H1 (cell line): ENCODE data around the gene TAPBPL. TPM values are rescaled to one million over a fixed set of nuclear protein-coding genes. Genes with fewer than 3 reads are reported as not detected.

Experiments used
- CTCF ChIA-PET: fragments of 300-600 bp; sonication (Branson Sonifier 250); formaldehyde crosslinking; loops from one replicate; lab custom pipeline; 2021; ENCODE audit not compliant: partially characterized antibody; lab: Charles Lee
- POLR2A ChIA-PET: fragments of 300-600 bp; sonication (Branson Sonifier 250); formaldehyde crosslinking; loops from one replicate; lab custom pipeline; 2021; ENCODE audit warnings: inconsistent platforms; ENCODE audit not compliant: partially characterized antibody; lab: Charles Lee
- DNase-seq, 2 experiments: peaks; one replicate each; pipeline versions ENCODE4 v3.0.0 to v3.0.0-alpha.2; 2010 to 2022; ENCODE audit warnings: low spot score in 2 of 2, low read depth in 1 of 2, mixed read lengths in 1 of 2
- FAIRE-seq: peaks from 2 replicates; lab custom pipeline; 2011; peaks lifted over from hg19 to GRCh38; lab: Jason Lieb, UNC
- H2AFZ ChIP-seq: 2 replicates; pipeline ENCODE4 v1.8.1; 2012; ENCODE audit warnings: low read length, inconsistent platforms
- H2AK5ac ChIP-seq: 2 replicates; pipeline ENCODE4 v1.6.1; 2013; ENCODE audit warnings: low read depth, low read length
- H2BK120ac ChIP-seq: replicated peaks from 2 replicates; pipeline ENCODE3; 2013; ENCODE audit warnings: low read depth, low read length, inconsistent platforms
- H2BK12ac ChIP-seq: 2 replicates; pipeline ENCODE4 v1.6.1; 2013; ENCODE audit warnings: low read depth, low read length
- H2BK15ac ChIP-seq: 2 replicates; pipeline ENCODE4 v1.6.1; 2013; ENCODE audit warnings: low read length
- H2BK20ac ChIP-seq: 2 replicates; pipeline ENCODE4 v1.6.1; 2013; ENCODE audit warnings: low read length
- H2BK5ac ChIP-seq: 2 replicates; pipeline ENCODE4 v1.6.1; 2013; ENCODE audit warnings: low read depth, low read length
- H3K14ac ChIP-seq: 2 replicates; pipeline ENCODE4 v1.6.1; 2013; ENCODE audit warnings: inconsistent platforms; ENCODE audit not compliant: insufficient read length
- H3K18ac ChIP-seq: 2 replicates; pipeline ENCODE4 v1.6.1; 2013; ENCODE audit warnings: low read length; ENCODE audit errors: extremely low read depth
- H3K23ac ChIP-seq: 2 replicates; pipeline ENCODE4 v1.6.1; 2013; ENCODE audit warnings: inconsistent platforms; ENCODE audit not compliant: insufficient read length
- H3K23me2 ChIP-seq: 2 replicates; pipeline ENCODE4 v1.6.1; 2013; ENCODE audit warnings: low read depth, low read length
- H3K27ac ChIP-seq: 2 replicates; pipeline ENCODE4 v1.6.1; 2011; ENCODE audit warnings: low read depth, low read length, inconsistent platforms
- H3K27me3 ChIP-seq, 4 experiments: replicated peaks in 1 of 4; 1 replicate in 1 of 4; 2 replicates in 3 of 4; pipeline versions ENCODE4 v1.6.1 to v1.8.1; 2011 to 2013; ENCODE audit warnings: low read length in 3 of 4, mild to moderate bottlenecking in 3 of 4, inconsistent platforms in 2 of 4, mixed read lengths in 2 of 4, moderate library complexity in 1 of 4; ENCODE audit not compliant: control insufficient read depth in 3 of 4, insufficient read depth in 3 of 4; ENCODE audit errors: extremely low read depth in 1 of 4
- H3K36me3 ChIP-seq, 4 experiments: 2 replicates each; pipeline versions ENCODE4 v1.6.1 to v1.8.1; 2011 to 2013; ENCODE audit warnings: mild to moderate bottlenecking in 4 of 4, low read length in 3 of 4, moderate library complexity in 2 of 4, control low read depth in 1 of 4, inconsistent platforms in 1 of 4; ENCODE audit not compliant: insufficient read depth in 4 of 4, control insufficient read depth in 2 of 4
- H3K4ac ChIP-seq: replicated peaks from 2 replicates; pipeline ENCODE3; 2013; ENCODE audit warnings: low read length, low read depth, mixed read lengths, inconsistent platforms; ENCODE audit not compliant: insufficient read length
- H3K4me1 ChIP-seq, 4 experiments: replicated peaks in 1 of 4; 1 replicate in 1 of 4; 2 replicates in 3 of 4; pipeline versions ENCODE4 v1.6.1 to v1.8.1; 2011 to 2013; ENCODE audit warnings: low read length in 3 of 4, inconsistent platforms in 2 of 4, mixed read lengths in 1 of 4; ENCODE audit not compliant: insufficient read depth in 4 of 4, control insufficient read depth in 3 of 4
- H3K4me2 ChIP-seq, 2 experiments: 2 replicates each; pipeline versions ENCODE4 v1.6.1 to v1.8.1; 2011 to 2013; ENCODE audit warnings: low read depth in 2 of 2, low read length in 2 of 2, control low read depth in 1 of 2, inconsistent platforms in 1 of 2, mild to moderate bottlenecking in 1 of 2; ENCODE audit not compliant: insufficient read depth in 1 of 2
- H3K4me3 ChIP-seq, 4 experiments: fragments of 200-600, 300-600 bp in 1 of 4; sonication (generic), shearing (Covaris generic), sonication (Bioruptor Twin) in 1 of 4; 2 replicates each; pipeline versions ENCODE4 v1.5.1 to v1.8.1; 2011 to 2016; ENCODE audit warnings: low read length in 4 of 4, low read depth in 3 of 4, control low read depth in 2 of 4, inconsistent platforms in 2 of 4, mild to moderate bottlenecking in 2 of 4, mixed read lengths in 1 of 4, moderate library complexity in 1 of 4; ENCODE audit not compliant: insufficient read depth in 2 of 4; ENCODE audit errors: extremely low read depth in 1 of 4
- H3K56ac ChIP-seq: replicated peaks from 2 replicates; pipeline ENCODE3; 2013; ENCODE audit warnings: low read depth, mild to moderate bottlenecking, mixed read lengths, low read length, inconsistent platforms; ENCODE audit not compliant: insufficient read length
- H3K79me1 ChIP-seq: 2 replicates; pipeline ENCODE4 v1.6.1; 2013; ENCODE audit warnings: low read depth, low read length, control low read depth
- H3K79me2 ChIP-seq, 2 experiments: 2 replicates each; pipeline versions ENCODE4 v1.6.1 to v1.8.1; 2012 to 2013; ENCODE audit warnings: low read length in 2 of 2, mild to moderate bottlenecking in 2 of 2, inconsistent platforms in 1 of 2; ENCODE audit not compliant: insufficient read depth in 2 of 2, control insufficient read depth in 1 of 2
- H3K9ac ChIP-seq, 4 experiments: replicated peaks in 1 of 4; 1 replicate in 1 of 4; 2 replicates in 3 of 4; pipeline versions ENCODE4 v1.6.1 to v1.8.1; 2011 to 2013; ENCODE audit warnings: low read depth in 3 of 4, low read length in 3 of 4, control low read depth in 2 of 4, mild to moderate bottlenecking in 2 of 4, moderate library complexity in 2 of 4, inconsistent platforms in 1 of 4; ENCODE audit errors: extremely low read depth in 1 of 4
- H3K9me3 ChIP-seq, 2 experiments: 2 replicates each; pipeline versions ENCODE4 v1.6.1 to v1.8.1; 2012 to 2013; ENCODE audit warnings: mild to moderate bottlenecking in 2 of 2, moderate library complexity in 2 of 2, control low read depth in 1 of 2, inconsistent platforms in 1 of 2, low read depth in 1 of 2, low read length in 1 of 2, mixed read lengths in 1 of 2; ENCODE audit not compliant: insufficient read depth in 2 of 2
- H4K20me1 ChIP-seq, 2 experiments: replicated peaks in 1 of 2; 2 replicates each; pipeline versions ENCODE3 to v1.8.1; 2011 to 2013; ENCODE audit warnings: inconsistent platforms in 2 of 2, low read length in 2 of 2, mild to moderate bottlenecking in 1 of 2; ENCODE audit not compliant: insufficient read depth in 2 of 2, control insufficient read depth in 1 of 2
- H4K5ac ChIP-seq: 2 replicates; pipeline ENCODE4 v1.6.1; 2013; ENCODE audit warnings: low read length, low read depth, mixed read lengths, inconsistent platforms; ENCODE audit not compliant: insufficient read length
- H4K8ac ChIP-seq: 2 replicates; pipeline ENCODE4 v1.8.0; 2013; ENCODE audit warnings: mild to moderate bottlenecking, moderate library complexity, low read length, inconsistent platforms; ENCODE audit not compliant: insufficient read depth; ENCODE audit errors: extremely low read depth
- H4K91ac ChIP-seq: replicated peaks from 2 replicates; pipeline ENCODE3; 2013; ENCODE audit warnings: low read length, mixed read lengths, inconsistent platforms; ENCODE audit not compliant: insufficient read length
- CBX8 ChIP-seq: fragments of 300-800, 300-1000 bp; sonication (generic); IDR thresholded peaks from 2 replicates; pipeline ENCODE4 v1.7.1; 2016; ENCODE audit warnings: low read depth, low read length, borderline replicate concordance
- E2F6 ChIP-seq: IDR thresholded peaks from 2 replicates; pipeline ENCODE4 v1.6.1; 2012; ENCODE audit warnings: inconsistent platforms
- RXRA ChIP-seq: IDR thresholded peaks from 2 replicates; pipeline ENCODE4 v1.6.1; 2011; ENCODE audit warnings: low read depth, mild to moderate bottlenecking, low read length, moderate library complexity; ENCODE audit not compliant: insufficient read depth
- SIX5 ChIP-seq: IDR thresholded peaks from 2 replicates; pipeline ENCODE4 v1.6.1; 2011; ENCODE audit warnings: mild to moderate bottlenecking, low read depth, low read length
- TBP ChIP-seq: IDR thresholded peaks from 2 replicates; pipeline ENCODE4 v1.6.1; 2011; ENCODE audit warnings: low read depth, low read length, improper control_type of control experiment
- WGBS, 2 experiments: shearing (Covaris generic) in 1 of 2; methylation state at CpG; one replicate each; pipeline versions ENCODE4 v1.1.6 to v1.1.7; 2013 to 2015; ENCODE audit warnings: low lambda C conversion rate in 2 of 2, mixed read lengths in 2 of 2, inconsistent platforms in 1 of 2, low coverage in 1 of 2, missing lambda C conversion rate in 1 of 2; ENCODE audit not compliant: insufficient replicate concordance in 2 of 2, insufficient coverage in 1 of 2, insufficient read length in 1 of 2; ENCODE audit errors: extremely low coverage in 1 of 2, missing lambda C conversion rate in 1 of 2; 5-methylcytosine and 5-hydroxymethylcytosine counted together
- polyA plus RNA-seq, 7 experiments: library from polyadenylated mRNA; depleted of rRNA in 3 of 7; stranded (reverse) in 5 of 7; unstranded in 2 of 7; fragments of >200 nt in 5 of 7; fragments of 200-250 nt in 2 of 7; gene quantifications; 1 replicate in 5 of 7; 2 replicates in 1 of 7; 4 replicates in 1 of 7; pipeline versions ENCODE4 v1.2.1 to v1.2.3, GENCODE V29; 2011 to 2013; ENCODE audit warnings: missing spikeins in 2 of 7, mixed read lengths in 2 of 7
- total RNA-seq: library from RNA; stranded (reverse); fragmentation: NEBNext Ultra II Directional; extraction: Animal tissue kit (Norgen Biotek cat#: 25700); gene quantifications from 2 replicates; pipeline ENCODE4 v1.2.1, GENCODE V29; 2021

TAPBPL gene
- total and polyA plus RNA-seq, 2 of the 8 experiments (the other 6 are each of a cell fraction or from before 2014, with no cell fraction given), result 0.61 to 1.5 TPM

GRCh38 chr12:6471989-6472360 lies 20.1 kb downstream of the TAPBPL start:
- H3K4me1 ChIP-seq, result peaks cover 3 to 7% (median 3%) of the 10 kb centered on the region in 4 experiments; a peak in 3 of 7 replicates
- no peak for TF ChIP-seq E2F6
- no peak for TF ChIP-seq CBX8
- no peak for TF ChIP-seq TBP
- TF ChIP-seq SIX5, result no peak
- TF ChIP-seq RXRA, result no peak
- peaks cover 0 to 15% of the 10 kb centered on the region in 2 experiments; a peak in 2 of 4 replicates for H3K79me2 ChIP-seq
- FAIRE-seq (no peak), DNase-seq (no peak)
- no peak overlapping the region for H3K27ac ChIP-seq
- no peak overlapping the region for H3K56ac ChIP-seq
- H2AFZ ChIP-seq, result no peak overlapping the region
- no peak overlapping the region for H2BK120ac ChIP-seq
- H4K8ac ChIP-seq, result no peak overlapping the region
- no peak overlapping the region for H3K9ac ChIP-seq
- H3K14ac ChIP-seq, result no peak overlapping the region
- H3K4me2 ChIP-seq, result no peak overlapping the region; a peak in 1 of 4 replicates
- H4K5ac ChIP-seq, result no peak overlapping the region
- no peak overlapping the region for H3K4ac ChIP-seq
- no peak overlapping the region for H3K4me3 ChIP-seq
- H2BK15ac ChIP-seq, result no peak overlapping the region
- peaks cover 0 to 10% of the 10 kb centered on the region in 2 experiments; a peak in 2 of 4 replicates for H3K9me3 ChIP-seq
- H3K23ac ChIP-seq, result no peak overlapping the region
- ChIA-PET POLR2A (interaction anchor here (2.7 to 6.1 kb wide), 4 partner anchors 14 to 63 kb away, joined by 18 to 84 read pairs (median 54); partner anchors contain the start of gene GAPDH), CTCF (interaction anchor here (1.0 to 1.1 kb wide), 2 partner anchors 13 to 48 kb away, joined by 3 read pairs; no protein-coding TSS in a partner anchor)
- H2BK20ac ChIP-seq, result no peak overlapping the region
- no peak overlapping the region for H2AK5ac ChIP-seq
- H4K20me1 ChIP-seq, result peaks cover 0 to 7% of the 10 kb centered on the region in 2 experiments
- no peaks in the 10 kb centered on the region; a peak in 1 of 8 replicates for H3K36me3 ChIP-seq
- H4K91ac ChIP-seq, result no peak overlapping the region
- H3K27me3 ChIP-seq, result no peaks in the 10 kb centered on the region; a peak in 1 of 7 replicates
- no peak overlapping the region for H3K18ac ChIP-seq
- H2BK5ac ChIP-seq, result no peak overlapping the region
- no peak overlapping the region for H2BK12ac ChIP-seq
- 94% methylated on average over 1 of the region's 1 CpG; no CpG with 5 or more reads in 1 of the 2 experiments for WGBS, 2 experiments
- peaks cover 12% of the 10 kb centered on the region for H3K23me2 ChIP-seq
- peaks cover 4% of the 10 kb centered on the region for H3K79me1 ChIP-seq
